Natural killer cell (primary cell): Measurements from ENCODE around the gene SLC33A1. TPM values are rescaled to one million over a fixed set of nuclear protein-coding genes. Genes with fewer than 3 reads are reported as not detected.

Experiments
- ATAC-seq, 3 donors: fragments of 150-1000 bp in 2 of 3; fragments of 200-7000 bp in 1 of 3; cut with Tn5 transposase; 1 replicate in 1 of 3; 2 replicates in 2 of 3; pipeline ENCODE4 v1.10.0; 2021; ENCODE audit warnings: mild to moderate bottlenecking in 2 of 3, moderate library complexity in 2 of 3
- DNase-seq, 2 donors: peaks; one replicate each; pipeline versions ENCODE4 v3.0.0 to v3.0.0-alpha.2; 2013 to 2021; ENCODE audit warnings: mixed read lengths in 1 of 2
- H3K27ac ChIP-seq: one replicate; pipeline ENCODE4 v1.5.1; 2013; ENCODE audit warnings: mild to moderate bottlenecking, low read length
- H3K27me3 ChIP-seq: one replicate; pipeline ENCODE4 v1.6.1; 2013; ENCODE audit warnings: low read length; ENCODE audit not compliant: control insufficient read depth, insufficient read depth
- H3K36me3 ChIP-seq: one replicate; pipeline ENCODE4 v1.6.1; 2013; ENCODE audit warnings: low read length; ENCODE audit not compliant: control insufficient read depth, insufficient read depth
- H3K4me1 ChIP-seq: one replicate; pipeline ENCODE4 v1.6.1; 2013; ENCODE audit warnings: low read length; ENCODE audit not compliant: control insufficient read depth, insufficient read depth
- H3K4me3 ChIP-seq: one replicate; pipeline ENCODE4 v1.5.1; 2013; ENCODE audit warnings: low read length
- H3K9me3 ChIP-seq: one replicate; pipeline ENCODE4 v1.6.1; 2013; ENCODE audit warnings: low read length; ENCODE audit not compliant: control insufficient read depth, insufficient read depth
- H3K27ac Mint-ChIP-seq, 2 donors: one replicate each; pipeline ENCODE4 v1.8.0; 2022; ENCODE audit warnings: mild to moderate bottlenecking in 2 of 2, mixed read lengths in 2 of 2, moderate library complexity in 1 of 2
- H3K27me3 Mint-ChIP-seq, 2 donors: one replicate each; pipeline ENCODE4 v1.8.0; 2022; ENCODE audit warnings: low read depth in 2 of 2, mixed read lengths in 2 of 2
- H3K36me3 Mint-ChIP-seq: one replicate; pipeline ENCODE4 v1.8.0; 2022; ENCODE audit warnings: mixed read lengths
- H3K4me1 Mint-ChIP-seq, 2 donors: one replicate each; pipeline ENCODE4 v1.8.0; 2022; ENCODE audit warnings: mixed read lengths in 2 of 2
- H3K4me3 Mint-ChIP-seq: one replicate; pipeline ENCODE4 v1.8.0; 2022; ENCODE audit warnings: mild to moderate bottlenecking, moderate library complexity, mixed read lengths
- H3K9me3 Mint-ChIP-seq, 2 donors: one replicate each; pipeline ENCODE4 v1.8.0; 2022; ENCODE audit warnings: mixed read lengths in 2 of 2
- WGBS: methylation state at CpG from one replicate; pipeline ENCODE4 v1.1.7; 2013; ENCODE audit warnings: missing lambda C conversion rate; ENCODE audit not compliant: insufficient coverage; 5-methylcytosine and 5-hydroxymethylcytosine counted together
- intact Hi-C: fragments of 100-400 bp; cut with micrococcal nuclease; formaldehyde crosslinking; loops from one replicate; pipeline ENCODE4 v1.14.2; 2022
- total RNA-seq, 4 donors: library from RNA; stranded (reverse); fragments of 120-200 nt in 1 of 4; gene quantifications; one replicate each; pipeline versions ENCODE4 v1.2.3 to v1.2.4, GENCODE V29; 2013 to 2022
- TF ChIP-seq, protein P1 (sequence below): fragments of 200-600 bp; IDR thresholded peaks from one replicate; pipeline ENCODE4 v1.8.0; 2022; ENCODE audit warnings: antibody characterized with exemption

SLC33A1 gene
- total RNA-seq, result 10 to 100 TPM; 25.2 to 28.4 (median 27.2) TPM
- 41.4 TPM for total RNA-seq (2013)

- Histone ChIP-seq H3K36me3 (peaks cover 3% of the 10 kb centered on the region), H3K27ac (peak within 1 kb of the TSS; percentile 97), H3K9me3 (no peaks in the 10 kb centered on the region), H3K4me3 (peak within 1 kb of the TSS; percentile 87), H3K4me1 (peaks cover 36% of the 10 kb centered on the region), H3K27me3 (no peaks in the 10 kb centered on the region)
- intact Hi-C loops, result loop anchor here (1.0 to 10.0 kb wide), 6 partner anchors 16 to 1530 kb away; partner anchors contain the start of genes C3orf33, DHX36, GMPS and SSR3
- Mint-ChIP-seq H3K36me3 (no peaks in the 10 kb centered on the region), H3K4me1 (peaks cover 42 to 46% of the 10 kb centered on the region in 2 donors), H3K9me3 (no peaks in the 10 kb centered on the region), H3K27ac (peak within 1 kb of the TSS; percentile 98), H3K27me3 (no peaks in the 10 kb centered on the region), H3K4me3 (peak within 1 kb of the TSS; percentile 88)
- under 1% methylated on average over 50 of the region's 50 CpGs for WGBS
- TF ChIP-seq, protein P1, sequence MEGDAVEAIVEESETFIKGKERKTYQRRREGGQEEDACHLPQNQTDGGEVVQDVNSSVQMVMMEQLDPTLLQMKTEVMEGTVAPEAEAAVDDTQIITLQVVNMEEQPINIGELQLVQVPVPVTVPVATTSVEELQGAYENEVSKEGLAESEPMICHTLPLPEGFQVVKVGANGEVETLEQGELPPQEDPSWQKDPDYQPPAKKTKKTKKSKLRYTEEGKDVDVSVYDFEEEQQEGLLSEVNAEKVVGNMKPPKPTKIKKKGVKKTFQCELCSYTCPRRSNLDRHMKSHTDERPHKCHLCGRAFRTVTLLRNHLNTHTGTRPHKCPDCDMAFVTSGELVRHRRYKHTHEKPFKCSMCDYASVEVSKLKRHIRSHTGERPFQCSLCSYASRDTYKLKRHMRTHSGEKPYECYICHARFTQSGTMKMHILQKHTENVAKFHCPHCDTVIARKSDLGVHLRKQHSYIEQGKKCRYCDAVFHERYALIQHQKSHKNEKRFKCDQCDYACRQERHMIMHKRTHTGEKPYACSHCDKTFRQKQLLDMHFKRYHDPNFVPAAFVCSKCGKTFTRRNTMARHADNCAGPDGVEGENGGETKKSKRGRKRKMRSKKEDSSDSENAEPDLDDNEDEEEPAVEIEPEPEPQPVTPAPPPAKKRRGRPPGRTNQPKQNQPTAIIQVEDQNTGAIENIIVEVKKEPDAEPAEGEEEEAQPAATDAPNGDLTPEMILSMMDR, result no peak
- peak; percentile 99 to 100 for DNase-seq
- peak; percentile 87 to 98 (median 88) for ATAC-seq
Observed at GRCh38 chr3:155854141-155854940, at the start of gene SLC33A1. Gene SLC33A1, minus strand, starts transcription at chr3:155854427. Its CDS starts 430 bp downstream, at chr3:155853997.

DNA sequence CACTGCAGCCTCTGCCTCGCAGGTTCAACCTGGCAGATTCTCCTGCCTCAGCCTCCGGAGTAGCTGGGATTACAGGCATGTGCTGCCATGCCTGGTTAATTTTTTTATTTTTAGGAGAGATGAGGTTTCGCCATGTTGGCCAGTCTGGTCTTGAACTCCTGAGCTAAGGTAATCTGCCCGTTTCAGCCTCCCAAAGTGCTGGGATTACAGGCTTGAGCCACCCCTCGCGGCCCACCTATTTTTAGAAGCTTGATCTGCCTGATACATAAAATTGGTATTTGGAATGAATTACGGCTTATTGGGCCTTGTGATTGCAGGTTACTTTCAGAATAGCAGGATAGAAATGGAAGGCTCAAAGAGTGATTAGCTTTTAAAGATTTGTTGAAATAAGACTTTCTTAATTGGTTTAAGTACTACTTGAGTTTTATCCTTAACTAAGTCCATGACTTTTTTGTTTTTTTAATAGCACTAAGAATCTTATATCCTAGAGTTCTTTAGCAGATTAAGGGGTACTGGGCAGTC, 41.2 kb upstream of the SLC33A1 start:
- DNase-seq (no peak), ATAC-seq (no peak)
- Mint-ChIP-seq H3K27me3 (no peaks in the 10 kb centered on the region), H3K36me3 (peaks cover 7% of the 10 kb centered on the region), H3K4me1 (peaks cover 7 to 8% of the 10 kb centered on the region in 2 donors), H3K9me3 (no peaks in the 10 kb centered on the region), H3K4me3 (no peak overlapping the region), H3K27ac (no peak overlapping the region)
- Histone ChIP-seq H3K9me3 (no peaks in the 10 kb centered on the region), H3K36me3 (peaks cover 46% of the 10 kb centered on the region), H3K27ac (no peak overlapping the region), H3K4me3 (no peak overlapping the region), H3K4me1 (no peaks in the 10 kb centered on the region), H3K27me3 (no peaks in the 10 kb centered on the region)
- intact Hi-C loops, result no loop called here
- WGBS, result 98% methylated on average over 7 of the region's 7 CpGs
- TF ChIP-seq, protein P1, result no peak

DNA sequence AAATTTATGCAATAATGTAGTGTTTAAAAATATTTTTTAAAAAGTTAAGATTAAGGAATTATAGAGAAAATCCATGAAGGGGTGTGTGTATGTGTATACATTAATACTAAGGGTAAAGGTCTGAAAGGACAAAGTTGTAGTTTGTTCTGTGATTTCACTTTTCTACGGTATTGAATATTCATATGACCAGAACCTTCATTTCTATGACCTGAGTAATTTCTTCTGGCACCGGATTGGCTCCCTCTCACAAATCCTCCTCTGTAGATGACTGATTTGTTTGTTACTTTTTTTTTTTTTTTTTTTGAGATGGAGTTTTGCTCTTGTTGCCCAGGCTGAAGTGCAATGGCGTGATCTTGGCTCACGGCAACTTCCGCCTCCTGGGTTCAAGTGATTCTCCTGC, 37.1 kb upstream of the SLC33A1 start:
- no peaks in the 10 kb centered on the region for H3K36me3 Mint-ChIP-seq
- WGBS, result 100% methylated on average over 4 of the region's 5 CpGs
- Histone ChIP-seq H3K4me3 (no peak overlapping the region), H3K4me1 (peaks cover 4% of the 10 kb centered on the region), H3K9me3 (no peaks in the 10 kb centered on the region), H3K27ac (no peak overlapping the region), H3K36me3 (peaks cover 18% of the 10 kb centered on the region), H3K27me3 (no peaks in the 10 kb centered on the region)
- no peak overlapping the region for H3K4me3 Mint-ChIP-seq
- H3K9me3 Mint-ChIP-seq, result no peaks in the 10 kb centered on the region
- ATAC-seq (no peak), DNase-seq (no peak)
- peaks cover 20 to 33% of the 10 kb centered on the region in 2 donors for H3K4me1 Mint-ChIP-seq
- intact Hi-C loops, result no loop called here
- TF ChIP-seq, protein P1, result no peak
- no peak overlapping the region for H3K27ac Mint-ChIP-seq
- no peaks in the 10 kb centered on the region for H3K27me3 Mint-ChIP-seq
